H1 (cell line): ENCODE results near the gene LRCH1. TPM values are rescaled to one million over a fixed set of nuclear protein-coding genes. Genes with fewer than 3 reads are reported as not detected.

Experiments
- CTCF ChIA-PET: fragments of 300-600 bp; sonication (Branson Sonifier 250); formaldehyde crosslinking; loops from one replicate; lab custom pipeline; 2021; ENCODE audit not compliant: partially characterized antibody; lab: Charles Lee
- POLR2A ChIA-PET: fragments of 300-600 bp; sonication (Branson Sonifier 250); formaldehyde crosslinking; loops from one replicate; lab custom pipeline; 2021; ENCODE audit warnings: inconsistent platforms; ENCODE audit not compliant: partially characterized antibody; lab: Charles Lee
- DNase-seq, 2 experiments: peaks; one replicate each; pipeline versions ENCODE4 v3.0.0 to v3.0.0-alpha.2; 2010 to 2022; ENCODE audit warnings: low spot score in 2 of 2, low read depth in 1 of 2, mixed read lengths in 1 of 2
- FAIRE-seq: peaks from 2 replicates; lab custom pipeline; 2011; peaks lifted over from hg19 to GRCh38; lab: Jason Lieb, UNC
- H2AFZ ChIP-seq: 2 replicates; pipeline ENCODE4 v1.8.1; 2012; ENCODE audit warnings: low read length, inconsistent platforms
- H2AK5ac ChIP-seq: 2 replicates; pipeline ENCODE4 v1.6.1; 2013; ENCODE audit warnings: low read depth, low read length
- H2BK120ac ChIP-seq: replicated peaks from 2 replicates; pipeline ENCODE3; 2013; ENCODE audit warnings: low read depth, low read length, inconsistent platforms
- H2BK12ac ChIP-seq: 2 replicates; pipeline ENCODE4 v1.6.1; 2013; ENCODE audit warnings: low read depth, low read length
- H2BK15ac ChIP-seq: 2 replicates; pipeline ENCODE4 v1.6.1; 2013; ENCODE audit warnings: low read length
- H2BK20ac ChIP-seq: 2 replicates; pipeline ENCODE4 v1.6.1; 2013; ENCODE audit warnings: low read length
- H2BK5ac ChIP-seq: 2 replicates; pipeline ENCODE4 v1.6.1; 2013; ENCODE audit warnings: low read depth, low read length
- H3K14ac ChIP-seq: 2 replicates; pipeline ENCODE4 v1.6.1; 2013; ENCODE audit warnings: inconsistent platforms; ENCODE audit not compliant: insufficient read length
- H3K18ac ChIP-seq: 2 replicates; pipeline ENCODE4 v1.6.1; 2013; ENCODE audit warnings: low read length; ENCODE audit errors: extremely low read depth
- H3K23ac ChIP-seq: 2 replicates; pipeline ENCODE4 v1.6.1; 2013; ENCODE audit warnings: inconsistent platforms; ENCODE audit not compliant: insufficient read length
- H3K23me2 ChIP-seq: 2 replicates; pipeline ENCODE4 v1.6.1; 2013; ENCODE audit warnings: low read depth, low read length
- H3K27ac ChIP-seq: 2 replicates; pipeline ENCODE4 v1.6.1; 2011; ENCODE audit warnings: low read depth, low read length, inconsistent platforms
- H3K27me3 ChIP-seq, 4 experiments: replicated peaks in 1 of 4; 1 replicate in 1 of 4; 2 replicates in 3 of 4; pipeline versions ENCODE4 v1.6.1 to v1.8.1; 2011 to 2013; ENCODE audit warnings: low read length in 3 of 4, mild to moderate bottlenecking in 3 of 4, inconsistent platforms in 2 of 4, mixed read lengths in 2 of 4, moderate library complexity in 1 of 4; ENCODE audit not compliant: control insufficient read depth in 3 of 4, insufficient read depth in 3 of 4; ENCODE audit errors: extremely low read depth in 1 of 4
- H3K36me3 ChIP-seq, 4 experiments: 2 replicates each; pipeline versions ENCODE4 v1.6.1 to v1.8.1; 2011 to 2013; ENCODE audit warnings: mild to moderate bottlenecking in 4 of 4, low read length in 3 of 4, moderate library complexity in 2 of 4, control low read depth in 1 of 4, inconsistent platforms in 1 of 4; ENCODE audit not compliant: insufficient read depth in 4 of 4, control insufficient read depth in 2 of 4
- H3K4ac ChIP-seq: replicated peaks from 2 replicates; pipeline ENCODE3; 2013; ENCODE audit warnings: low read length, low read depth, mixed read lengths, inconsistent platforms; ENCODE audit not compliant: insufficient read length
- H3K4me1 ChIP-seq, 4 experiments: replicated peaks in 1 of 4; 1 replicate in 1 of 4; 2 replicates in 3 of 4; pipeline versions ENCODE4 v1.6.1 to v1.8.1; 2011 to 2013; ENCODE audit warnings: low read length in 3 of 4, inconsistent platforms in 2 of 4, mixed read lengths in 1 of 4; ENCODE audit not compliant: insufficient read depth in 4 of 4, control insufficient read depth in 3 of 4
- H3K4me2 ChIP-seq, 2 experiments: 2 replicates each; pipeline versions ENCODE4 v1.6.1 to v1.8.1; 2011 to 2013; ENCODE audit warnings: low read depth in 2 of 2, low read length in 2 of 2, control low read depth in 1 of 2, inconsistent platforms in 1 of 2, mild to moderate bottlenecking in 1 of 2; ENCODE audit not compliant: insufficient read depth in 1 of 2
- H3K4me3 ChIP-seq, 4 experiments: fragments of 200-600, 300-600 bp in 1 of 4; sonication (generic), shearing (Covaris generic), sonication (Bioruptor Twin) in 1 of 4; 2 replicates each; pipeline versions ENCODE4 v1.5.1 to v1.8.1; 2011 to 2016; ENCODE audit warnings: low read length in 4 of 4, low read depth in 3 of 4, control low read depth in 2 of 4, inconsistent platforms in 2 of 4, mild to moderate bottlenecking in 2 of 4, mixed read lengths in 1 of 4, moderate library complexity in 1 of 4; ENCODE audit not compliant: insufficient read depth in 2 of 4; ENCODE audit errors: extremely low read depth in 1 of 4
- H3K56ac ChIP-seq: replicated peaks from 2 replicates; pipeline ENCODE3; 2013; ENCODE audit warnings: low read depth, mild to moderate bottlenecking, mixed read lengths, low read length, inconsistent platforms; ENCODE audit not compliant: insufficient read length
- H3K79me1 ChIP-seq: 2 replicates; pipeline ENCODE4 v1.6.1; 2013; ENCODE audit warnings: low read depth, low read length, control low read depth
- H3K79me2 ChIP-seq, 2 experiments: 2 replicates each; pipeline versions ENCODE4 v1.6.1 to v1.8.1; 2012 to 2013; ENCODE audit warnings: low read length in 2 of 2, mild to moderate bottlenecking in 2 of 2, inconsistent platforms in 1 of 2; ENCODE audit not compliant: insufficient read depth in 2 of 2, control insufficient read depth in 1 of 2
- H3K9ac ChIP-seq, 4 experiments: replicated peaks in 1 of 4; 1 replicate in 1 of 4; 2 replicates in 3 of 4; pipeline versions ENCODE4 v1.6.1 to v1.8.1; 2011 to 2013; ENCODE audit warnings: low read depth in 3 of 4, low read length in 3 of 4, control low read depth in 2 of 4, mild to moderate bottlenecking in 2 of 4, moderate library complexity in 2 of 4, inconsistent platforms in 1 of 4; ENCODE audit errors: extremely low read depth in 1 of 4
- H3K9me3 ChIP-seq, 2 experiments: 2 replicates each; pipeline versions ENCODE4 v1.6.1 to v1.8.1; 2012 to 2013; ENCODE audit warnings: mild to moderate bottlenecking in 2 of 2, moderate library complexity in 2 of 2, control low read depth in 1 of 2, inconsistent platforms in 1 of 2, low read depth in 1 of 2, low read length in 1 of 2, mixed read lengths in 1 of 2; ENCODE audit not compliant: insufficient read depth in 2 of 2
- H4K20me1 ChIP-seq, 2 experiments: replicated peaks in 1 of 2; 2 replicates each; pipeline versions ENCODE3 to v1.8.1; 2011 to 2013; ENCODE audit warnings: inconsistent platforms in 2 of 2, low read length in 2 of 2, mild to moderate bottlenecking in 1 of 2; ENCODE audit not compliant: insufficient read depth in 2 of 2, control insufficient read depth in 1 of 2
- H4K5ac ChIP-seq: 2 replicates; pipeline ENCODE4 v1.6.1; 2013; ENCODE audit warnings: low read length, low read depth, mixed read lengths, inconsistent platforms; ENCODE audit not compliant: insufficient read length
- H4K8ac ChIP-seq: 2 replicates; pipeline ENCODE4 v1.8.0; 2013; ENCODE audit warnings: mild to moderate bottlenecking, moderate library complexity, low read length, inconsistent platforms; ENCODE audit not compliant: insufficient read depth; ENCODE audit errors: extremely low read depth
- H4K91ac ChIP-seq: replicated peaks from 2 replicates; pipeline ENCODE3; 2013; ENCODE audit warnings: low read length, mixed read lengths, inconsistent platforms; ENCODE audit not compliant: insufficient read length
- CTBP2 ChIP-seq: IDR thresholded peaks from 2 replicates; pipeline ENCODE4 v1.7.0; 2011; ENCODE audit warnings: borderline replicate concordance, mild to moderate bottlenecking, moderate library complexity, mixed read lengths, low read length; ENCODE audit not compliant: insufficient read depth, insufficient read length
- KDM4A ChIP-seq: IDR thresholded peaks from one replicate; pipeline ENCODE4 v1.7.1; 2012; ENCODE audit warnings: low read depth, mild to moderate bottlenecking, moderate library complexity, low read length, inconsistent platforms; ENCODE audit not compliant: severe bottlenecking
- RNF2 ChIP-seq: fragments of 200-900, 300-1000 bp; sonication (generic); IDR thresholded peaks from 2 replicates; pipeline ENCODE4 v1.7.1; 2016; ENCODE audit warnings: borderline replicate concordance, low read depth, mild to moderate bottlenecking, antibody characterized with exemption, low read length; ENCODE audit not compliant: poor library complexity, severe bottlenecking; ENCODE audit errors: missing control alignments
- SIRT6 ChIP-seq: IDR thresholded peaks from one replicate; pipeline ENCODE4 v1.7.1; 2012; ENCODE audit warnings: low read length, inconsistent platforms
- SP1 ChIP-seq: IDR thresholded peaks from 2 replicates; pipeline ENCODE4 v1.6.1; 2011; ENCODE audit warnings: low read depth, low read length
- SRF ChIP-seq: IDR thresholded peaks from 2 replicates; pipeline ENCODE4 v1.6.1; 2011; ENCODE audit warnings: mild to moderate bottlenecking, low read depth, low read length, moderate library complexity
- WGBS, 2 experiments: shearing (Covaris generic) in 1 of 2; methylation state at CpG; one replicate each; pipeline versions ENCODE4 v1.1.6 to v1.1.7; 2013 to 2015; ENCODE audit warnings: low lambda C conversion rate in 2 of 2, mixed read lengths in 2 of 2, inconsistent platforms in 1 of 2, low coverage in 1 of 2, missing lambda C conversion rate in 1 of 2; ENCODE audit not compliant: insufficient replicate concordance in 2 of 2, insufficient coverage in 1 of 2, insufficient read length in 1 of 2; ENCODE audit errors: extremely low coverage in 1 of 2, missing lambda C conversion rate in 1 of 2; 5-methylcytosine and 5-hydroxymethylcytosine counted together
- polyA plus RNA-seq, 7 experiments: library from polyadenylated mRNA; depleted of rRNA in 3 of 7; stranded (reverse) in 5 of 7; unstranded in 2 of 7; fragments of >200 nt in 5 of 7; fragments of 200-250 nt in 2 of 7; gene quantifications; 1 replicate in 5 of 7; 2 replicates in 1 of 7; 4 replicates in 1 of 7; pipeline versions ENCODE4 v1.2.1 to v1.2.3, GENCODE V29; 2011 to 2013; ENCODE audit warnings: missing spikeins in 2 of 7, mixed read lengths in 2 of 7
- total RNA-seq: library from RNA; stranded (reverse); fragmentation: NEBNext Ultra II Directional; extraction: Animal tissue kit (Norgen Biotek cat#: 25700); gene quantifications from 2 replicates; pipeline ENCODE4 v1.2.1, GENCODE V29; 2021

LRCH1 gene
- total and polyA plus RNA-seq, 2 of the 8 experiments (the other 6 are each of a cell fraction or from before 2014, with no cell fraction given), result 3.0 to 10.1 TPM

- Histone ChIP-seq H4K8ac (no peak overlapping the region), H3K79me2 (peaks cover 3 to 49% of the 10 kb centered on the region in 2 experiments; a peak in 3 of 4 replicates), H3K79me1 (0 out of 2 replicates have a peak, but pooled peaks cover 2% of the 10 kb centered on the region), H2AFZ (no peak overlapping the region), H3K14ac (no peak overlapping the region), H3K27me3 (no peaks in the 10 kb centered on the region), H3K36me3 (no peaks in the 10 kb centered on the region), H2BK5ac (no peak overlapping the region), H3K9ac (no peak overlapping the region), H4K20me1 (peaks cover 2 to 4% of the 10 kb centered on the region in 2 experiments), H2BK15ac (no peak overlapping the region), H4K5ac (no peak overlapping the region), H3K23ac (no peak overlapping the region), H3K23me2 (no peaks in the 10 kb centered on the region), H2BK12ac (no peak overlapping the region), H3K9me3 (no peaks in the 10 kb centered on the region), H3K4me2 (no peak overlapping the region), H3K4ac (no peak overlapping the region), H3K56ac (no peak overlapping the region), H2AK5ac (no peak overlapping the region), H3K4me1 (peaks cover 5 to 19% (median 13%) of the 10 kb centered on the region in 4 experiments; a peak in 6 of 7 replicates), H2BK120ac (no peak overlapping the region), H2BK20ac (no peak overlapping the region), H3K4me3 (no peak overlapping the region), H3K18ac (no peak overlapping the region), H3K27ac (no peak overlapping the region), H4K91ac (no peak overlapping the region)
- CTCF ChIA-PET, result interaction anchor here (1.1 to 4.2 kb wide), 3 partner anchors 17 to 127 kb away, joined by 3 to 27 read pairs (median 4); no protein-coding TSS in a partner anchor
- 91% methylated on average over 2 of the region's 2 CpGs; no CpG with 5 or more reads in 1 of the 2 experiments for WGBS, 2 experiments
- TF ChIP-seq CTBP2 (no peak), KDM4A (no peak), SP1 (no peak), RNF2 (no peak), SRF (no peak), SIRT6 (no peak)
- DNase-seq (no peak), FAIRE-seq (no peak)
- POLR2A ChIA-PET, result interaction anchor here (0.6 kb wide), 1 partner anchor 52 kb away, joined by 3 read pairs; no protein-coding TSS in a partner anchor
Observed at GRCh38 chr13:46620471-46620870, 67.5 kb downstream of the LRCH1 start.
